Measurements from ENCODE around the gene DYNLRB2.

Gene DYNLRB2

DNA sequence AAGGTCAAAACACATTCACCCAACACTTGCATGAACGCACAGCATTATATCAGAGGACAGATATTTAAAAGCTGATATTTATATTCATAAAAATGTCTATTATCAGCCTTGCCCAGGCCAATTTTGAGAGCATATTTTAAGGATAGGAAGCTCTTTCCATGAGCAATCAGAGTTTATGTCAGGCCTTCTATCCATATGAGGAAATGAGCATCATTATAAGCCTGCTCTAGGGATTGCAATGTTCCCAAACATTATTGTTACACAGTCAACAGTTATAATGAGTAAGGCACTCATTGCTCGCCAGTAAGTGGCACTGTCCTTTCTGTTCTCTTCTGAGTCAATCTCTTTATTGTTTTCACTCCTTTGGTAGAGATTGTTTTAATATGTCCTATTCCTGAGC is 37.7 kb upstream of the DYNLRB2 start:
- Histone ChIP-seq H3K36me3 (ENCODE audit: low read length) (no peaks in the 10 kb centered on the region), H3K9me3 (ENCODE audit: insufficient read depth, low read length) (no peaks in the 10 kb centered on the region), H3K4me3 (ENCODE audit: insufficient read depth, low read length, poor library complexity, severe bottlenecking) (no peak overlapping the region), H2AFZ (ENCODE audit: low read depth, low read length, severe bottlenecking) (no peak overlapping the region), H3K9me2 (replicated peaks; ENCODE audit: insufficient read depth, low read length) (no peaks in the 10 kb centered on the region), H3K4me2 (ENCODE audit: low read depth, low read length, poor library complexity, severe bottlenecking) (no peak overlapping the region), H3K27me3 (ENCODE audit: low read length) (no peaks in the 10 kb centered on the region), H3K79me2 (ENCODE audit: insufficient read depth, low read length) (no peaks in the 10 kb centered on the region), H4K20me1 (ENCODE audit: low read depth, low read length) (no peaks in the 10 kb centered on the region), H3F3A (ENCODE audit: insufficient read depth) (no peaks in the 10 kb centered on the region), H3K27ac (ENCODE audit: low read depth, low read length) (no peak overlapping the region), H3K9ac (ENCODE audit: low read length) (no peak overlapping the region)
- no peak for TF ChIP-seq EZH2phosphoT487 (conservative IDR thresholded peaks at IDR 0.05; ENCODE audit: low read length)
- TF ChIP-seq, protein P1, sequence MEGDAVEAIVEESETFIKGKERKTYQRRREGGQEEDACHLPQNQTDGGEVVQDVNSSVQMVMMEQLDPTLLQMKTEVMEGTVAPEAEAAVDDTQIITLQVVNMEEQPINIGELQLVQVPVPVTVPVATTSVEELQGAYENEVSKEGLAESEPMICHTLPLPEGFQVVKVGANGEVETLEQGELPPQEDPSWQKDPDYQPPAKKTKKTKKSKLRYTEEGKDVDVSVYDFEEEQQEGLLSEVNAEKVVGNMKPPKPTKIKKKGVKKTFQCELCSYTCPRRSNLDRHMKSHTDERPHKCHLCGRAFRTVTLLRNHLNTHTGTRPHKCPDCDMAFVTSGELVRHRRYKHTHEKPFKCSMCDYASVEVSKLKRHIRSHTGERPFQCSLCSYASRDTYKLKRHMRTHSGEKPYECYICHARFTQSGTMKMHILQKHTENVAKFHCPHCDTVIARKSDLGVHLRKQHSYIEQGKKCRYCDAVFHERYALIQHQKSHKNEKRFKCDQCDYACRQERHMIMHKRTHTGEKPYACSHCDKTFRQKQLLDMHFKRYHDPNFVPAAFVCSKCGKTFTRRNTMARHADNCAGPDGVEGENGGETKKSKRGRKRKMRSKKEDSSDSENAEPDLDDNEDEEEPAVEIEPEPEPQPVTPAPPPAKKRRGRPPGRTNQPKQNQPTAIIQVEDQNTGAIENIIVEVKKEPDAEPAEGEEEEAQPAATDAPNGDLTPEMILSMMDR (IDR thresholded peaks at IDR 0.05; ENCODE audit: insufficient read depth, low read length, poor library complexity, severe bottlenecking) = no peak

GRCh38 chr16:80507538-80507937 is 33.3 kb upstream of the DYNLRB2 start:
- Histone ChIP-seq H3K9me3 (ENCODE audit: insufficient read depth, low read length) (no peaks in the 10 kb centered on the region), H3F3A (ENCODE audit: insufficient read depth) (no peaks in the 10 kb centered on the region), H3K4me2 (ENCODE audit: low read depth, low read length, poor library complexity, severe bottlenecking) (no peak overlapping the region), H3K27me3 (ENCODE audit: low read length) (no peaks in the 10 kb centered on the region), H3K36me3 (ENCODE audit: low read length) (no peaks in the 10 kb centered on the region), H3K4me3 (ENCODE audit: insufficient read depth, low read length, poor library complexity, severe bottlenecking) (no peak overlapping the region), H3K9me2 (replicated peaks; ENCODE audit: insufficient read depth, low read length) (no peaks in the 10 kb centered on the region), H3K79me2 (ENCODE audit: insufficient read depth, low read length) (no peaks in the 10 kb centered on the region), H3K9ac (ENCODE audit: low read length) (no peak overlapping the region), H3K27ac (ENCODE audit: low read depth, low read length) (no peak overlapping the region), H4K20me1 (ENCODE audit: low read depth, low read length) (no peaks in the 10 kb centered on the region), H2AFZ (ENCODE audit: low read depth, low read length, severe bottlenecking) (no peak overlapping the region)
- no peak for TF ChIP-seq EZH2phosphoT487 (conservative IDR thresholded peaks at IDR 0.05; ENCODE audit: low read length)
- TF ChIP-seq, protein P1 (IDR thresholded peaks at IDR 0.05; ENCODE audit: insufficient read depth, low read length, poor library complexity, severe bottlenecking) = no peak

- Histone ChIP-seq H3K9me2 (replicated peaks; ENCODE audit: insufficient read depth, low read length) (no peaks in the 10 kb centered on the region), H3K27me3 (ENCODE audit: low read length) (no peaks in the 10 kb centered on the region), H3K4me2 (ENCODE audit: low read depth, low read length, poor library complexity, severe bottlenecking) (no peak overlapping the region), H3F3A (ENCODE audit: insufficient read depth) (no peaks in the 10 kb centered on the region), H3K9me3 (ENCODE audit: insufficient read depth, low read length) (no peaks in the 10 kb centered on the region), H2AFZ (ENCODE audit: low read depth, low read length, severe bottlenecking) (no peak overlapping the region), H4K20me1 (ENCODE audit: low read depth, low read length) (no peaks in the 10 kb centered on the region), H3K27ac (ENCODE audit: low read depth, low read length) (no peak overlapping the region), H3K79me2 (ENCODE audit: insufficient read depth, low read length) (no peaks in the 10 kb centered on the region), H3K9ac (ENCODE audit: low read length) (no peak overlapping the region), H3K4me3 (ENCODE audit: insufficient read depth, low read length, poor library complexity, severe bottlenecking) (no peak overlapping the region), H3K36me3 (ENCODE audit: low read length) (no peaks in the 10 kb centered on the region)
- no peak for TF ChIP-seq EZH2phosphoT487 (conservative IDR thresholded peaks at IDR 0.05; ENCODE audit: low read length)
- TF ChIP-seq, protein P1 (IDR thresholded peaks at IDR 0.05; ENCODE audit: insufficient read depth, low read length, poor library complexity, severe bottlenecking) = no peak
These were observed 30.9 kb upstream of the DYNLRB2 start for GRCh38 chr16:80509872-80510271.
